Loucy (cell line): ENCODE data around the gene HRC.

Source experiments
- H2AFZ ChIP-seq: fragments of 200-600 bp; sonication (generic); 2 replicates; pipeline ENCODE4 v1.6.0; 2016; ENCODE audit warnings: antibody characterized with exemption, mild to moderate bottlenecking, low read length, moderate library complexity
- H3F3A ChIP-seq: fragments of 200-600 bp; 2 replicates; pipeline ENCODE4 v1.6.0; 2016; ENCODE audit warnings: antibody characterized with exemption, low read depth, mild to moderate bottlenecking
- H3K27me3 ChIP-seq: fragments of 200-600 bp; sonication (generic); 2 replicates; pipeline ENCODE4 v1.6.1; 2014; ENCODE audit warnings: low read length, mild to moderate bottlenecking; ENCODE audit not compliant: insufficient read depth, poor library complexity, severe bottlenecking
- H3K36me3 ChIP-seq: fragments of 200-600 bp; sonication (generic); 2 replicates; pipeline ENCODE4 v1.6.1; 2016; ENCODE audit warnings: low read length; ENCODE audit not compliant: insufficient read depth
- H3K4me1 ChIP-seq: fragments of 200-600 bp; sonication (generic); 2 replicates; pipeline ENCODE4 v1.5.1; 2014; ENCODE audit warnings: low read length, mild to moderate bottlenecking; ENCODE audit not compliant: insufficient read depth, poor library complexity, severe bottlenecking
- H3K4me2 ChIP-seq: fragments of 200-600 bp; sonication (generic); 2 replicates; pipeline ENCODE4 v1.6.0; 2014; ENCODE audit warnings: antibody characterized with exemption, low read length, low read depth, mild to moderate bottlenecking; ENCODE audit not compliant: poor library complexity, severe bottlenecking
- H3K4me3 ChIP-seq: fragments of 200-600 bp; sonication (generic); 2 replicates; pipeline ENCODE4 v1.5.1; 2014; ENCODE audit warnings: low read length, mild to moderate bottlenecking, mixed read lengths; ENCODE audit not compliant: poor library complexity, severe bottlenecking
- H3K79me2 ChIP-seq: fragments of 200-600 bp; sonication (generic); 2 replicates; pipeline ENCODE4 v1.6.1; 2014; ENCODE audit warnings: low read length; ENCODE audit not compliant: insufficient read depth
- H3K9ac ChIP-seq: fragments of 200-600 bp; sonication (generic); 2 replicates; pipeline ENCODE4 v1.6.0; 2014; ENCODE audit warnings: mild to moderate bottlenecking, low read depth, low read length, moderate library complexity; ENCODE audit not compliant: poor library complexity, severe bottlenecking
- H3K9me2 ChIP-seq: fragments of 200-600 bp; sonication (generic); replicated peaks from 2 replicates; pipeline ENCODE4 v1.6.1; 2016; ENCODE audit warnings: low read depth, low read length, mixed read lengths
- H3K9me3 ChIP-seq: fragments of 200-600 bp; sonication (generic); 2 replicates; pipeline ENCODE4 v1.6.1; 2014; ENCODE audit warnings: mild to moderate bottlenecking, antibody characterized with exemption, low read length, low read depth; ENCODE audit not compliant: insufficient read depth
- H4K20me1 ChIP-seq: fragments of 200-600 bp; sonication (generic); 2 replicates; pipeline ENCODE4 v1.6.0; 2014; ENCODE audit warnings: antibody characterized with exemption, low read length, mild to moderate bottlenecking; ENCODE audit not compliant: insufficient read depth, poor library complexity, severe bottlenecking
- CTCF ChIP-seq: fragments of 200-600 bp; sonication (generic); conservative IDR thresholded peaks from 2 replicates; pipeline ENCODE4 v1.5.1; 2014; ENCODE audit warnings: mild to moderate bottlenecking, antibody characterized with exemption, low read length
- EZH2phosphoT487 ChIP-seq: fragments of 200-600 bp; IDR thresholded peaks from 2 replicates; pipeline ENCODE4 v1.6.1; 2018; ENCODE audit warnings: antibody characterized with exemption, mild to moderate bottlenecking, moderate library complexity, borderline replicate concordance

The HRC gene

GRCh38 chr19:49114630-49115363, 40.4 kb downstream of the HRC start:
- peak overlapping the region; percentile 91 for H2AFZ ChIP-seq
- H3K4me1 ChIP-seq: peaks cover 20% of the 10 kb centered on the region
- peak overlapping the region; percentile 83 for H3K4me2 ChIP-seq
- peaks cover 2% of the 10 kb centered on the region; the same call in 1 of the 2 replicates for H3K36me3 ChIP-seq
- H3K9me3 ChIP-seq: no peaks in the 10 kb centered on the region
- H3K9me2 ChIP-seq: no peaks in the 10 kb centered on the region
- peak overlapping the region; percentile 72 for H3K4me3 ChIP-seq
- no peaks in the 10 kb centered on the region for H3K27me3 ChIP-seq
- peaks cover 7% of the 10 kb centered on the region; the same call in 1 of the 2 replicates for H3F3A ChIP-seq
- H3K79me2 ChIP-seq: no peaks in the 10 kb centered on the region
- TF ChIP-seq EZH2phosphoT487 (no peak), CTCF (no peak)
- peak overlapping the region; percentile 66 for H3K9ac ChIP-seq
- no peaks in the 10 kb centered on the region for H4K20me1 ChIP-seq

GRCh38 chr19:49113762-49114629, 41.2 kb downstream of the HRC start, which contains the start of gene LIN7B:
Gene LIN7B, plus strand, starts transcription at chr19:49114370. Its CDS starts 35 bp downstream, at chr19:49114405.
- Histone ChIP-seq H4K20me1 (no peaks in the 10 kb centered on the region), H3K36me3 (peaks cover 10% of the 10 kb centered on the region; the same call in 1 of the 2 replicates), H3F3A (peaks cover 7% of the 10 kb centered on the region; the same call in 1 of the 2 replicates), H3K4me2 (peak within 1 kb of the TSS; percentile 90), H2AFZ (peak within 1 kb of the TSS; percentile 97), H3K9me2 (no peaks in the 10 kb centered on the region), H3K4me3 (peak within 1 kb of the TSS; percentile 72), H3K9me3 (no peaks in the 10 kb centered on the region), H3K79me2 (no peaks in the 10 kb centered on the region), H3K27me3 (no peaks in the 10 kb centered on the region), H3K4me1 (peaks cover 17% of the 10 kb centered on the region), H3K9ac (peak within 1 kb of the TSS; percentile 66)
- TF ChIP-seq CTCF: peak; percentile 53
- no peak for TF ChIP-seq EZH2phosphoT487

- H3K4me1 ChIP-seq: peaks cover 12% of the 10 kb centered on the region
- no peak overlapping the region for H3K4me3 ChIP-seq
- H3K79me2 ChIP-seq: no peaks in the 10 kb centered on the region
- no peak overlapping the region for H3K4me2 ChIP-seq
- no peaks in the 10 kb centered on the region for H3K9me2 ChIP-seq
- H2AFZ ChIP-seq: no peak overlapping the region
- no peaks in the 10 kb centered on the region for H3K27me3 ChIP-seq
- H3K9me3 ChIP-seq: no peaks in the 10 kb centered on the region
- H3F3A ChIP-seq: peaks cover 7% of the 10 kb centered on the region; the same call in 1 of the 2 replicates
- H4K20me1 ChIP-seq: peaks cover 8% of the 10 kb centered on the region
- peaks cover 36% of the 10 kb centered on the region; the same call in 1 of the 2 replicates for H3K36me3 ChIP-seq
- TF ChIP-seq CTCF (no peak), EZH2phosphoT487 (no peak)
- H3K9ac ChIP-seq: no peak overlapping the region
Measured at GRCh38 chr19:49111218-49111998, 43.8 kb downstream of the HRC start.
